WERI-Rb-1 (cell line): ENCODE results near the gene DNAJB2.

Source experiments
- DNase-seq: peaks from one replicate; pipeline ENCODE4 v3.0.0-alpha.2; 2020
- H3K27ac ChIP-seq: fragments of 250-450 bp; sonication (Bioruptor Pico); 2 replicates; pipeline ENCODE4 v1.5.1; 2020; ENCODE audit warnings: mild to moderate bottlenecking, moderate library complexity
- H3K27me3 ChIP-seq: fragments of 250-450 bp; sonication (Bioruptor Pico); 2 replicates; pipeline ENCODE4 v1.5.1; 2021; ENCODE audit warnings: mild to moderate bottlenecking, low read depth, moderate library complexity; ENCODE audit not compliant: insufficient read depth, severe bottlenecking
- H3K36me3 ChIP-seq: fragments of 250-450 bp; sonication (Bioruptor Pico); 2 replicates; pipeline ENCODE4 v1.5.1; 2020; ENCODE audit warnings: mild to moderate bottlenecking, moderate library complexity
- H3K4me3 ChIP-seq: 2 replicates; pipeline ENCODE4 v1.5.1; 2011; ENCODE audit warnings: low read depth, mild to moderate bottlenecking, control low read depth, low read length
- H3K9me3 ChIP-seq: fragments of 250-450 bp; sonication (Bioruptor Pico); 2 replicates; pipeline ENCODE4 v1.5.1; 2021; ENCODE audit warnings: mild to moderate bottlenecking, moderate library complexity; ENCODE audit not compliant: severe bottlenecking
- CTCF ChIP-seq: IDR thresholded peaks from 2 replicates; pipeline ENCODE4 v1.5.1; 2011; ENCODE audit warnings: low read depth, mild to moderate bottlenecking, control low read depth, inconsistent platforms, low read length

Gene DNAJB2

GRCh38 chr2:219291910-219292490 lies 12.8 kb downstream of the DNAJB2 start:
- Histone ChIP-seq H3K27ac (no peak overlapping the region), H3K9me3 (no peaks in the 10 kb centered on the region), H3K4me3 (no peak overlapping the region), H3K36me3 (peaks cover 20% of the 10 kb centered on the region), H3K27me3 (no peaks in the 10 kb centered on the region)
- no peak for TF ChIP-seq CTCF
- DNase-seq, result no peak

DNA sequence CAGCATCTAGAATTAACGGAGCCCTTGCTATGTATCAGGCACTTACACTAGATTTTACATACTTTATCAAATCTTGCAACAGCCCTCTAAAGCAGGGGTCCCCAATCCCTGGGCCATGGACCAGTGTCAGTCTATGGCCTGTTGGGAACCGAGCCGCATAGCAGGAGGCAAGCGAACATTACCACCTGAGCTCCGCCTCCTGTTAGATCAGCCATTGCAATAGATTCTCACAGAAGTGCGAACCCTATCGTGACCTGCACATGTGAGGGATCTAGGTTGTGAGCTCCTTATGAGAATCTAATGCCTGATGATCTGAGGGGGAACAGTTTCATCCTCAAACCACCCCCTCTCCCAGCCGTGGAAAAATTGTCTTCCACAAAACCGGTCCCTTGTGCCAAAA lies 13.4 kb downstream of the DNAJB2 start:
- Histone ChIP-seq H3K9me3 (no peaks in the 10 kb centered on the region), H3K36me3 (peaks cover 23% of the 10 kb centered on the region)
- DNase-seq, result no peak

GRCh38 chr2:219293736-219294231 lies 14.6 kb downstream of the DNAJB2 start:
- no peaks in the 10 kb centered on the region for H3K9me3 ChIP-seq
- peaks cover 23% of the 10 kb centered on the region for H3K36me3 ChIP-seq
- H3K27me3 ChIP-seq, result no peaks in the 10 kb centered on the region
- no peak for DNase-seq
- H3K4me3 ChIP-seq, result no peak overlapping the region
- H3K27ac ChIP-seq, result no peak overlapping the region
- no peak for TF ChIP-seq CTCF

More for the DNA sequence above, 13.4 kb downstream of the DNAJB2 start:
- Histone ChIP-seq H3K27me3 (no peaks in the 10 kb centered on the region), H3K4me3 (no peak overlapping the region), H3K27ac (no peak overlapping the region)
- no peak for TF ChIP-seq CTCF

DNA sequence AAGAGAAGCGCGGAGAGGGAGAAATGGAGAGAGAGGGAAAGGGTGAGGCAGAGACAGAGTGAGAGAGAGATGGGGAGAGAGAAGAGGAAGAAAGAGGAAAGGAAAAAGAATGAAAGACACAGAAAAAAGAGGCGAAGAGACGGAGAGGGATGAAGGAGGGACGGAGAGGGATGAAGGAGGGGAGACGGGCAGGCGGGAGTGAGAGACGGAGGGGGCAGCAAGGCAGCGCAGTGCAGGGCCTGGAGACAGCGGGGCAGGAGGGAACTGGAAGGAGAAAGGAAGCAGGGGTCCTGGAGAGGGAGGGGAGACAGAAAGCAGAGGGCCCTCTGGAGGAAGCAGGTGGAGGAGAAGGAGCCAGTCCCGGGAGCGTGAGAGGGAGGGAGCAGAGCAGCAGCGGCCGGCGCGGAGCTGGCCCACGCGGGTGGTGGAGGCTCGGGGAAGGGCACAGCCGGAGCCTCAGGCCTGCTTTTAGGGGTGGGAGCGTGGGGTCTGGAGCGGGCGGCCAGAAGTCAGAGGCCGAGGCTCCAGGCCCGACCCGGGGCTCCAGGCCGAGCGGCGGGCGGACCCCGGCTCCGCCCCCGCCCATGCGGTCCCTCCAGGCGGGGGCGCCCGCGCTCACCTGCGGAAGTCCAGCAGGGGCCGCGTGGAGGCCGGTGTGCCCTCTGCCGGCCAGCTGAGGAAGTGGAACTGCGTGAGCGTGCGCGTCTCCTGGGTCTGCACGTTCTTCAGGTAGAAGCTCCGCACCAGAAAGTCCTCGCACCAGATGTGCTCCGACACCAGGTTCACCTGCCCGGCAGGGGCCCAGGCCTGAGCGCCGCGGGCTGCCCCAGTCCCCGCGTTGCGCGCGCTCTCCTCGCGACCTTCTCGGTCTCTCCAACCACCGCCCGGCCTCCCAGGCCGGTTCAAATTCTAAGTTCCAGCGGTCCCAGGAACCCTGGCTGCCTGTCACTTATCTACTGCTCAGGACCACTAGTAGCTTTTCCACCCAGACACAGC lies 15.5 kb downstream of the DNAJB2 start:
- H3K27ac ChIP-seq, result peak overlapping the region; percentile 83
- peak overlapping the region; percentile 42 for H3K4me3 ChIP-seq
- peak; percentile 97 for TF ChIP-seq CTCF
- peak; percentile 82 for DNase-seq
- peaks cover 17% of the 10 kb centered on the region for H3K36me3 ChIP-seq
- no peaks in the 10 kb centered on the region for H3K27me3 ChIP-seq
- H3K9me3 ChIP-seq, result no peaks in the 10 kb centered on the region

GRCh38 chr2:219296142-219296541 lies 17.0 kb downstream of the DNAJB2 start:
- Histone ChIP-seq H3K9me3 (no peaks in the 10 kb centered on the region), H3K27me3 (no peaks in the 10 kb centered on the region), H3K27ac (no peak overlapping the region), H3K36me3 (peaks cover 17% of the 10 kb centered on the region), H3K4me3 (no peak overlapping the region)
- no peak for TF ChIP-seq CTCF
- DNase-seq, result no peak
